Measurements from ENCODE around the gene RICTOR.

DNA sequence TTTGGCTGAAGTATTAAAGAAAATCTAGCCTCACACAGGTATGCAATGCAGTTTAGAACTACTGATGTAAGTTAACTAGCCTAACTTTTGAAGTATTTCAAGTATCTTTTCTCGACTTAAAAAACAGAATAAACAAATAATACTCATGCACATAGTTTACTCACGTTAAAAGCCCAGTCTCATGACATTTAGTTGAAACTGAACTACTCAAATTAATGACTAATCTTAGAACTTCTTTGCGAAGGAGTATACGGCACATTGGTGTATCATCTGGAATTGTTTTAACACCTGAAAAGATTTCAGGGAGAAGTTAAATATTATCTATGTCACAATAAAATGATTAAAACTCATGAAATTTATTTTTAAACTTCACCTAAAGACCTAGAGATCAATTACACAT lies 129.9 kb downstream of the RICTOR start:
- TF ChIP-seq, protein P1, sequence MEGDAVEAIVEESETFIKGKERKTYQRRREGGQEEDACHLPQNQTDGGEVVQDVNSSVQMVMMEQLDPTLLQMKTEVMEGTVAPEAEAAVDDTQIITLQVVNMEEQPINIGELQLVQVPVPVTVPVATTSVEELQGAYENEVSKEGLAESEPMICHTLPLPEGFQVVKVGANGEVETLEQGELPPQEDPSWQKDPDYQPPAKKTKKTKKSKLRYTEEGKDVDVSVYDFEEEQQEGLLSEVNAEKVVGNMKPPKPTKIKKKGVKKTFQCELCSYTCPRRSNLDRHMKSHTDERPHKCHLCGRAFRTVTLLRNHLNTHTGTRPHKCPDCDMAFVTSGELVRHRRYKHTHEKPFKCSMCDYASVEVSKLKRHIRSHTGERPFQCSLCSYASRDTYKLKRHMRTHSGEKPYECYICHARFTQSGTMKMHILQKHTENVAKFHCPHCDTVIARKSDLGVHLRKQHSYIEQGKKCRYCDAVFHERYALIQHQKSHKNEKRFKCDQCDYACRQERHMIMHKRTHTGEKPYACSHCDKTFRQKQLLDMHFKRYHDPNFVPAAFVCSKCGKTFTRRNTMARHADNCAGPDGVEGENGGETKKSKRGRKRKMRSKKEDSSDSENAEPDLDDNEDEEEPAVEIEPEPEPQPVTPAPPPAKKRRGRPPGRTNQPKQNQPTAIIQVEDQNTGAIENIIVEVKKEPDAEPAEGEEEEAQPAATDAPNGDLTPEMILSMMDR (IDR thresholded peaks at IDR 0.05) = no peak
- no peak for TF ChIP-seq POLR2A (IDR thresholded peaks at IDR 0.05)

Data from esophagus squamous epithelium (tissue), 4 donors.